ENCODE results near the gene MYBPC1.
"Not testable (repeated sequence)": the region's sequence is repeated elsewhere in the genome, so short reads cannot be mapped to it uniquely, and the experiment has no call there.

Gene MYBPC1

GRCh38 chr12:101696251-101697196 is 101.8 kb downstream of the MYBPC1 start:
- peak; percentile 37 for DNase-seq

- DNase-seq, result peak; percentile 59
Measured at GRCh38 chr12:101697197-101697929, 102.6 kb downstream of the MYBPC1 start, which contains the start of gene CHPT1. Gene CHPT1 (plus strand): TSS chr12:101697640. CDS start chr12:101697862, 222 bp downstream.

- DNase-seq, result peak; percentile 18
Measured at GRCh38 chr12:101697930-101698799, 103.4 kb downstream of the MYBPC1 start.

- DNase-seq, result no peak
Measured at GRCh38 chr12:101698800-101699347, 104.1 kb downstream of the MYBPC1 start.

- DNase-seq, result no peak
Measured at GRCh38 chr12:101700299-101700820, 105.6 kb downstream of the MYBPC1 start.

GRCh38 chr12:101703487-101703886 is 108.7 kb downstream of the MYBPC1 start:
- no peak for DNase-seq

GRCh38 chr12:101706403-101706802 is 111.6 kb downstream of the MYBPC1 start:
- no peak for DNase-seq

- no peak for DNase-seq
Measured at GRCh38 chr12:101707131-101707782, 112.5 kb downstream of the MYBPC1 start.

- DNase-seq, result no peak
Measured at GRCh38 chr12:101710288-101710687, 115.5 kb downstream of the MYBPC1 start.

GRCh38 chr12:101713059-101713682 is 118.4 kb downstream of the MYBPC1 start:
- no peak for DNase-seq

- no peak for DNase-seq
Measured at GRCh38 chr12:101713930-101714329, 119.2 kb downstream of the MYBPC1 start.

- DNase-seq, result no peak
Measured at GRCh38 chr12:101714877-101715444, 120.2 kb downstream of the MYBPC1 start.

- no peak for DNase-seq
Measured at GRCh38 chr12:101719566-101719965, 124.8 kb downstream of the MYBPC1 start.

GRCh38 chr12:101720118-101720517 is 125.3 kb downstream of the MYBPC1 start:
- no peak for DNase-seq

- no peak for DNase-seq
Measured at GRCh38 chr12:101722392-101722791, 127.6 kb downstream of the MYBPC1 start.

- peak; percentile 16 for DNase-seq
Measured at GRCh38 chr12:101727098-101727497, 132.3 kb downstream of the MYBPC1 start.

GRCh38 chr12:101729842-101730241 is 135.1 kb downstream of the MYBPC1 start:
- no peak for DNase-seq

GRCh38 chr12:101732318-101732717 is 137.5 kb downstream of the MYBPC1 start:
- no peak for DNase-seq

GRCh38 chr12:101733166-101733565 is 138.4 kb downstream of the MYBPC1 start:
- no peak for DNase-seq

GRCh38 chr12:101734482-101734881 is 139.7 kb downstream of the MYBPC1 start:
- DNase-seq, result not testable (repeated sequence)

All from NCI-H2171 treated with DMSO at 0.1 percent for 48 hours (cell line).